ENCODE data around the gene PTF1A. TPM values are rescaled to one million over a fixed set of nuclear protein-coding genes. Genes with fewer than 3 reads are reported as not detected.

Gene PTF1A
- total and polyA plus RNA-seq, 2 of the 4 experiments (the other 2 are of a cell fraction): not detected

DNA sequence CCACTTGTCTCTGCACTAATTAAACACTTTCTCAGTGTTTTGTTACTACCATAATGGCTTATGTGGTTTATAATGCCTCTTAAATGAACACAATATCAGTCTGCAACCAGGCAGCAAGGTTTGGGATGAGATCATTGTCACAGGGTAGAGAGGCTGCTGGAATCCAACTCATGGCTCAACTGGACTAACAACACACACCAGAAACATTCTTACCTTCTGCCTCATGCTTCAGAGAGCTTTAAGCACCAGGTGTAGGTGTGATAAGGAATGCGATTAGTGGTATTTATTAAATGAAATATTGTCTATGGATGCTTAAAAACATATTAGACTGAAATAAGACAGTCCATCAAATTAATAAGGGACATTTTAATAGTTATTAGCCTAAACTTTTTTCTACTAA is 25.4 kb downstream of the PTF1A start:
- no peaks in the 10 kb centered on the region for H3K9me3 ChIP-seq (ENCODE audit: control insufficient read depth, insufficient read depth, low read length)

More for the DNA sequence above, 25.4 kb downstream of the PTF1A start:
- no peak for DNase-seq
- no peaks in the 10 kb centered on the region for H3K27me3 ChIP-seq (ENCODE audit: control insufficient read depth, insufficient read depth, low read length)
- ATAC-seq (ENCODE audit: low read depth): no peak
- ChIA-PET CTCF (no interaction called here), POLR2A (ENCODE audit: unreplicated experiment) (interaction anchor here (0.5 kb wide), 1 partner anchor 177 kb away, joined by 6 read pairs; no protein-coding TSS in a partner anchor)
- no peak overlapping the region for H2BK5ac ChIP-seq (ENCODE audit: low read depth, low read length, poor library complexity, severe bottlenecking)
- intact Hi-C loops (cut with micrococcal nuclease): no loop called here
- no peak overlapping the region for H3K56ac ChIP-seq (ENCODE audit: extremely low read depth, insufficient read depth, low read length)
- dilution Hi-C loops (cut with HindIII; ENCODE audit: low sequenced_read_pairs, unreplicated experiment): no loop called here
- H3K14ac ChIP-seq (replicated peaks; ENCODE audit: low read depth, low read length): no peak overlapping the region
- H2BK120ac ChIP-seq (ENCODE audit: low read depth, low read length): no peak overlapping the region
- TF ChIP-seq CHD1 (IDR thresholded peaks at IDR 0.05; ENCODE audit: low read depth, low read length): no peak
- no peak for TF ChIP-seq CEBPB (IDR thresholded peaks at IDR 0.05; ENCODE audit: low read depth, low read length)
- no peak overlapping the region for H4K5ac ChIP-seq (ENCODE audit: low read depth, low read length)
- H2BK15ac ChIP-seq (ENCODE audit: low read depth, low read length): no peak overlapping the region
- no peaks in the 10 kb centered on the region for H3K4me1 ChIP-seq (ENCODE audit: control insufficient read depth, insufficient read depth, low read length)
- no TSS peak for BruUV-seq (replicated peaks)
- WGBS, 2 experiments (ENCODE audit: extremely low coverage in 2 of 2, insufficient read length in 1 of 2): no CpG with 5 or more reads among the region's 1 CpG
- no peak overlapping the region for H4K91ac ChIP-seq (ENCODE audit: insufficient read depth, low read depth, low read length)
- no peak overlapping the region for H3K23ac ChIP-seq (ENCODE audit: low read depth, low read length)
- no peaks in the 10 kb centered on the region for H3K79me1 ChIP-seq (ENCODE audit: low read depth in 1 of 2, low read length in 2 of 2)
- no peak overlapping the region for H3K18ac ChIP-seq (ENCODE audit: low read depth, low read length)
- H4K8ac ChIP-seq (ENCODE audit: low read depth in 2 of 2, low read length in 2 of 2): no peak overlapping the region
- H3K27ac ChIP-seq (ENCODE audit: insufficient read depth, low read length): no peak overlapping the region
- H4K20me1 ChIP-seq (ENCODE audit: insufficient read depth, low read length): no peaks in the 10 kb centered on the region
- no peak overlapping the region for H2AK9ac ChIP-seq (replicated peaks; ENCODE audit: low read depth, low read length, poor library complexity)
- no peaks in the 10 kb centered on the region for H3K36me3 ChIP-seq (ENCODE audit: control insufficient read depth, insufficient read depth, low read length)
- no peak overlapping the region for H3K4me2 ChIP-seq (ENCODE audit: low read depth, low read length)
- in situ Hi-C loops (cut with MboI; ENCODE audit: low sequenced_read_pairs): no loop called here
- no peak overlapping the region for H2AK5ac ChIP-seq (ENCODE audit: low read depth, low read length)
- no peak overlapping the region for H2BK20ac ChIP-seq (ENCODE audit: low read depth, low read length)
- no peak overlapping the region for H3K4me3 ChIP-seq (ENCODE audit: insufficient read depth, low read depth, low read length)
- no peak overlapping the region for H3K9ac ChIP-seq (ENCODE audit: low read depth, low read length)
- no peak overlapping the region for H2AFZ ChIP-seq (replicated peaks; ENCODE audit: low read length, poor library complexity)
- no peaks in the 10 kb centered on the region for H3K9me1 ChIP-seq (ENCODE audit: insufficient read depth, low read length)
- no peak overlapping the region for H3K4ac ChIP-seq (ENCODE audit: low read depth, low read length)

Data from IMR-90 (cell line).